ENCODE measurements around the gene ENG. TPM values are rescaled to one million over a fixed set of nuclear protein-coding genes. Genes with fewer than 3 reads are reported as not detected.

The ENG gene
- total and polyA plus RNA-seq, 2 of the 8 experiments (the other 6 are each of a cell fraction or from before 2014, with no cell fraction given): 1.8 to 4.4 TPM

- H3K23me2 ChIP-seq (ENCODE audit: low read depth, low read length): no peaks in the 10 kb centered on the region
- H3K4me3 ChIP-seq (ENCODE audit: extremely low read depth in 1 of 4, insufficient read depth in 2 of 4, low read depth in 3 of 4, low read length in 4 of 4): no peak overlapping the region
- no peak overlapping the region for H2AK5ac ChIP-seq (ENCODE audit: low read depth, low read length)
- FAIRE-seq (no peak), DNase-seq (ENCODE audit: low read depth in 1 of 2, low spot score in 2 of 2) (no peak)
- H3K27me3 ChIP-seq (replicated peaks in 1 of 4; ENCODE audit: control insufficient read depth in 3 of 4, extremely low read depth in 1 of 4, insufficient read depth in 3 of 4, low read length in 3 of 4): no peaks in the 10 kb centered on the region
- no peaks in the 10 kb centered on the region for H3K79me1 ChIP-seq (ENCODE audit: low read depth, low read length)
- 94% methylated on average over 4 of the region's 4 CpGs; no CpG with 5 or more reads in 1 of the 2 experiments for WGBS, 2 experiments (ENCODE audit: extremely low coverage in 1 of 2, insufficient coverage in 1 of 2, insufficient read length in 1 of 2, insufficient replicate concordance in 2 of 2, low coverage in 1 of 2, low lambda C conversion rate in 2 of 2, missing lambda C conversion rate in 1 of 2)
- H3K56ac ChIP-seq (replicated peaks; ENCODE audit: insufficient read length, low read depth, low read length): no peak overlapping the region
- TF ChIP-seq CTBP2 (IDR thresholded peaks at IDR 0.05; ENCODE audit: borderline replicate concordance, insufficient read depth, insufficient read length, low read length): no peak
- TF ChIP-seq, protein P1, sequence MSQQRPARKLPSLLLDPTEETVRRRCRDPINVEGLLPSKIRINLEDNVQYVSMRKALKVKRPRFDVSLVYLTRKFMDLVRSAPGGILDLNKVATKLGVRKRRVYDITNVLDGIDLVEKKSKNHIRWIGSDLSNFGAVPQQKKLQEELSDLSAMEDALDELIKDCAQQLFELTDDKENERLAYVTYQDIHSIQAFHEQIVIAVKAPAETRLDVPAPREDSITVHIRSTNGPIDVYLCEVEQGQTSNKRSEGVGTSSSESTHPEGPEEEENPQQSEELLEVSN (IDR thresholded peaks at IDR 0.05): no peak
- no peak for TF ChIP-seq FOSL1 (IDR thresholded peaks at IDR 0.05; ENCODE audit: insufficient read depth, low read depth, low read length)
- no peak overlapping the region for H4K8ac ChIP-seq (ENCODE audit: extremely low read depth, insufficient read depth, low read length)
- H2BK120ac ChIP-seq (replicated peaks; ENCODE audit: low read depth, low read length): no peak overlapping the region
- H2BK12ac ChIP-seq (ENCODE audit: low read depth, low read length): no peak overlapping the region
- no peak overlapping the region for H4K5ac ChIP-seq (ENCODE audit: insufficient read length, low read depth, low read length)
- H3K4me2 ChIP-seq (ENCODE audit: insufficient read depth in 1 of 2, low read depth in 2 of 2, low read length in 2 of 2): no peak overlapping the region
- H3K9ac ChIP-seq (replicated peaks in 1 of 4; ENCODE audit: extremely low read depth in 1 of 4, low read depth in 3 of 4, low read length in 3 of 4): no peak overlapping the region
- no peak overlapping the region for H2AFZ ChIP-seq (ENCODE audit: low read length)
- H3K27ac ChIP-seq (ENCODE audit: low read depth, low read length): no peak overlapping the region
- H4K91ac ChIP-seq (replicated peaks; ENCODE audit: insufficient read length, low read length): no peak overlapping the region
- peaks cover 0 to 18% (median 10%) of the 10 kb centered on the region in 4 experiments; a peak in 5 of 7 replicates for H3K4me1 ChIP-seq (replicated peaks in 1 of 4; ENCODE audit: control insufficient read depth in 3 of 4, insufficient read depth in 4 of 4, low read length in 3 of 4)
- no peaks in the 10 kb centered on the region for H3K9me3 ChIP-seq (ENCODE audit: insufficient read depth in 2 of 2, low read depth in 1 of 2, low read length in 1 of 2)
- ChIA-PET CTCF (ENCODE audit: partially characterized antibody) (interaction anchor here (1.9 to 16.2 kb wide), 4 partner anchors 14 to 47 kb away, joined by 6 to 227 read pairs (median 28); partner anchors contain the start of gene TOR2A), POLR2A (ENCODE audit: partially characterized antibody) (interaction anchor here (1.1 to 1.3 kb wide), 2 partner anchors 11 to 336 kb away, joined by 3 read pairs; no protein-coding TSS in a partner anchor)
- no peak overlapping the region for H2BK20ac ChIP-seq (ENCODE audit: low read length)
- H2BK5ac ChIP-seq (ENCODE audit: low read depth, low read length): no peak overlapping the region
- no peaks in the 10 kb centered on the region for H4K20me1 ChIP-seq (replicated peaks in 1 of 2; ENCODE audit: control insufficient read depth in 1 of 2, insufficient read depth in 2 of 2, low read length in 2 of 2)
- no peak overlapping the region for H3K18ac ChIP-seq (ENCODE audit: extremely low read depth, low read length)
- no peak overlapping the region for H3K14ac ChIP-seq (ENCODE audit: insufficient read length)
- no peak overlapping the region for H2BK15ac ChIP-seq (ENCODE audit: low read length)
- no peaks in the 10 kb centered on the region for H3K36me3 ChIP-seq (ENCODE audit: control insufficient read depth in 2 of 4, insufficient read depth in 4 of 4, low read length in 3 of 4)
- H3K23ac ChIP-seq (ENCODE audit: insufficient read length): no peak overlapping the region
- H3K4ac ChIP-seq (replicated peaks; ENCODE audit: insufficient read length, low read depth, low read length): no peak overlapping the region
- peaks cover under 1 to 1% of the 10 kb centered on the region in 2 experiments; a peak in 2 of 4 replicates for H3K79me2 ChIP-seq (ENCODE audit: control insufficient read depth in 1 of 2, insufficient read depth in 2 of 2, low read length in 2 of 2)
Observed at GRCh38 chr9:127781806-127782205, 72.7 kb downstream of the ENG start.
